ENCODE results near the gene RGS10. TPM values are rescaled to one million over a fixed set of nuclear protein-coding genes. Genes with fewer than 3 reads are reported as not detected.
A peak's percentile ranks its signal among the peaks of the same experiment; 100 is the strongest.

RGS10 gene
- total and polyA plus RNA-seq, 9 of the 15 experiments (the other 6 are each of a cell fraction or from before 2014, with no cell fraction given) = 31.9 to 123 (median 62.1) TPM

GRCh38 chr10:119520283-119520682, 22.2 kb downstream of the RGS10 start:
- peak overlapping the region; percentile 30 to 84 for H3K9ac ChIP-seq (ENCODE audit: insufficient read depth in 1 of 2, low read depth in 2 of 2, low read length in 2 of 2)
- H3K27ac ChIP-seq (ENCODE audit: extremely low read depth, low read depth, low read length) = peak overlapping the region; percentile 72
- DNase-seq (ENCODE audit: extremely low read depth in 1 of 4, low spot score in 3 of 4) (peak; percentile 72 to 83 (median 78)), FAIRE-seq (peak; percentile 94), ATAC-seq (peak; percentile 85)
- no peaks in the 10 kb centered on the region for H3K27me3 ChIP-seq (ENCODE audit: control insufficient read depth in 2 of 2, insufficient read depth in 2 of 2, low read length in 2 of 2)
- H3K36me3 ChIP-seq (ENCODE audit: control insufficient read depth, insufficient read depth, low read length) = peaks cover 53% of the 10 kb centered on the region; the same call in 2 of the 3 replicates
- intact Hi-C loops (cut with micrococcal nuclease) = loop anchor here (2.0 kb wide), 1 partner anchor 19 kb away; no protein-coding TSS in a partner anchor
- POLR2A ChIA-PET = interaction anchor here (0.9 to 1.7 kb wide), 2 partner anchors 10 to 356 kb away, joined by 3 to 6 read pairs; no protein-coding TSS in a partner anchor
- no peak overlapping the region for H3K4me3 ChIP-seq
- H2AFZ ChIP-seq (ENCODE audit: low read depth, low read length) = peak overlapping the region; percentile 72; the same call in 1 of the 2 replicates
- H3K4me1 ChIP-seq (replicated peaks in 1 of 2; ENCODE audit: control insufficient read depth in 2 of 2, insufficient read depth in 2 of 2, low read length in 2 of 2) = peaks cover 56 to 57% of the 10 kb centered on the region in 2 experiments
- H4K20me1 ChIP-seq (replicated peaks; ENCODE audit: control insufficient read depth, insufficient read depth, low read length) = no peaks in the 10 kb centered on the region
- peak overlapping the region; percentile 72 for H3K4me2 ChIP-seq (ENCODE audit: insufficient read depth, low read length)
- CTCF ChIA-PET (ENCODE audit: low intra/inter-chr PET ratio) = no interaction called here
- BruUV-seq (replicated peaks) = no TSS peak
- H3K79me2 ChIP-seq (ENCODE audit: control insufficient read depth, insufficient read depth, low read length) = peaks cover 21% of the 10 kb centered on the region; the same call in 1 of the 3 replicates
- under 1% methylated on average over 15 of the region's 16 CpGs for WGBS (ENCODE audit: insufficient coverage, low coverage, missing lambda C conversion rate)
- H3K9me3 ChIP-seq (replicated peaks; ENCODE audit: control insufficient read depth, insufficient read depth, low read depth, low read length) = no peaks in the 10 kb centered on the region
- in situ Hi-C loops (cut with MboI) = no loop called here
- no peaks in the 10 kb centered on the region for H3K9me1 ChIP-seq (ENCODE audit: control insufficient read depth, insufficient read depth, low read length)
- TF ChIP-seq TAL1 (IDR thresholded peaks at IDR 0.05) = peak; percentile 75
- peak; percentile 85 for TF ChIP-seq SMARCA4 (IDR thresholded peaks at IDR 0.05)
- TF ChIP-seq NFIC (IDR thresholded peaks at IDR 0.05) = peak; percentile 35; the same call in 1 of the 2 replicates
- TF ChIP-seq NFE2 (IDR thresholded peaks at IDR 0.05; ENCODE audit: low read depth) = peak; percentile 13; the same call in 1 of the 2 replicates
- peak; percentile 19; the same call in 1 of the 2 replicates for TF ChIP-seq NCOA1 (IDR thresholded peaks at IDR 0.05; ENCODE audit: low read depth)
- TF ChIP-seq TBL1XR1 (IDR thresholded peaks at IDR 0.05; ENCODE audit: low read length in 2 of 2) = 0 out of 4 replicates have a peak, but pooled peaks of 1 of the 2 experiments have one; percentile 17
- peak; percentile 80 for TF ChIP-seq TCF3 (CRISPR knock-in tag; IDR thresholded peaks at IDR 0.05)
- TF ChIP-seq ZBTB7A (IDR thresholded peaks at IDR 0.05; ENCODE audit: borderline replicate concordance, control insufficient read depth, low read depth, low read length) = peak; percentile 44; the same call in 1 of the 2 replicates
- no peak for TF ChIP-seq POLR2AphosphoS2 (IDR thresholded peaks at IDR 0.05; ENCODE audit: low read length)
- 0 out of 2 replicates have a peak, but pooled peaks have one; percentile 29 for TF ChIP-seq RAD51 (IDR thresholded peaks at IDR 0.05; ENCODE audit: borderline replicate concordance, low read depth)
- TF ChIP-seq CBX3 (IDR thresholded peaks at IDR 0.05; ENCODE audit: borderline replicate concordance in 1 of 2, low read length in 2 of 2) = no peak
- TF ChIP-seq MITF (IDR thresholded peaks at IDR 0.05) = peak; percentile 63; the same call in 1 of the 2 replicates
- peak; percentile 54; the same call in 1 of the 2 replicates for TF ChIP-seq SMARCC2 (IDR thresholded peaks at IDR 0.05; ENCODE audit: low read depth)
- peak; percentile 79; the same call in 1 of the 2 replicates for TF ChIP-seq SMARCE1 (IDR thresholded peaks at IDR 0.05)
- TF ChIP-seq ZNF592 (IDR thresholded peaks at IDR 0.05) = peak; percentile 79; the same call in 1 of the 2 replicates
- peak; percentile 87; the same call in 1 of the 2 replicates for TF ChIP-seq EP300 (IDR thresholded peaks at IDR 0.05; ENCODE audit: low read length)
- TF ChIP-seq ELF1 (tag; IDR thresholded peaks at IDR 0.05) = no peak
- TF ChIP-seq THRAP3 (IDR thresholded peaks at IDR 0.05; ENCODE audit: borderline replicate concordance) = no peak
- peak; percentile 55; the same call in 1 of the 2 replicates for TF ChIP-seq MTA2 (IDR thresholded peaks at IDR 0.05; ENCODE audit: low read depth)
- TF ChIP-seq ZNF316 (IDR thresholded peaks at IDR 0.05) = 0 out of 2 replicates have a peak, but pooled peaks have one; percentile 31
